Endothelial cell (in vitro differentiated cells): ENCODE data around the gene SPC24. TPM values are rescaled to one million over a fixed set of nuclear protein-coding genes. Genes with fewer than 3 reads are reported as not detected.
A peak's percentile ranks its signal among the peaks of the same experiment; 100 is the strongest.
"Not testable (repeated sequence)": the region's sequence is repeated elsewhere in the genome, so short reads cannot be mapped to it uniquely, and the experiment has no call there.

Experiments
- DNase-seq: peaks from one replicate; pipeline ENCODE4 v3.0.0; 2021; ENCODE audit warnings: low spot score
- H3K27ac Mint-ChIP-seq: one replicate; pipeline ENCODE4 v1.8.0; 2021; ENCODE audit warnings: mixed read lengths, inconsistent platforms; ENCODE audit not compliant: unreplicated experiment
- H3K27me3 Mint-ChIP-seq: one replicate; pipeline ENCODE4 v1.8.0; 2021; ENCODE audit warnings: mild to moderate bottlenecking, moderate library complexity, mixed read lengths, inconsistent platforms; ENCODE audit not compliant: unreplicated experiment
- H3K36me3 Mint-ChIP-seq: one replicate; pipeline ENCODE4 v1.8.0; 2021; ENCODE audit warnings: mild to moderate bottlenecking, low read depth, mixed read lengths, inconsistent platforms; ENCODE audit not compliant: unreplicated experiment
- H3K4me1 Mint-ChIP-seq: one replicate; pipeline ENCODE4 v1.8.0; 2021; ENCODE audit warnings: mild to moderate bottlenecking, mixed read lengths, inconsistent platforms; ENCODE audit not compliant: unreplicated experiment
- H3K4me3 Mint-ChIP-seq: one replicate; pipeline ENCODE4 v1.8.0; 2021; ENCODE audit warnings: mild to moderate bottlenecking, mixed read lengths, inconsistent platforms; ENCODE audit not compliant: unreplicated experiment
- H3K9me3 Mint-ChIP-seq: one replicate; pipeline ENCODE4 v1.8.0; 2021; ENCODE audit warnings: mixed read lengths, inconsistent platforms; ENCODE audit not compliant: unreplicated experiment
- total RNA-seq: library from RNA; stranded (reverse); fragmentation: NEBNext Ultra II Directional; extraction: Animal tissue kit (Norgen Biotek cat#: 25700); gene quantifications from one replicate; pipeline ENCODE4 v1.2.1, GENCODE V29; 2021; ENCODE audit not compliant: unreplicated experiment
- TF ChIP-seq, protein P1 (sequence below): fragments of 200-600 bp; sonication (generic); IDR thresholded peaks from one replicate; pipeline ENCODE4 v1.5.0; 2021; ENCODE audit warnings: antibody characterized with exemption; ENCODE audit not compliant: unreplicated experiment

Gene SPC24
- total RNA-seq, 1 donor from 2014 or later = 17.0 TPM

- Mint-ChIP-seq H3K27ac (no peak overlapping the region), H3K27me3 (peaks cover 3% of the 10 kb centered on the region), H3K9me3 (no peaks in the 10 kb centered on the region), H3K36me3 (peaks cover 42% of the 10 kb centered on the region), H3K4me3 (no peak overlapping the region), H3K4me1 (peaks cover 13% of the 10 kb centered on the region)
- TF ChIP-seq, protein P1, sequence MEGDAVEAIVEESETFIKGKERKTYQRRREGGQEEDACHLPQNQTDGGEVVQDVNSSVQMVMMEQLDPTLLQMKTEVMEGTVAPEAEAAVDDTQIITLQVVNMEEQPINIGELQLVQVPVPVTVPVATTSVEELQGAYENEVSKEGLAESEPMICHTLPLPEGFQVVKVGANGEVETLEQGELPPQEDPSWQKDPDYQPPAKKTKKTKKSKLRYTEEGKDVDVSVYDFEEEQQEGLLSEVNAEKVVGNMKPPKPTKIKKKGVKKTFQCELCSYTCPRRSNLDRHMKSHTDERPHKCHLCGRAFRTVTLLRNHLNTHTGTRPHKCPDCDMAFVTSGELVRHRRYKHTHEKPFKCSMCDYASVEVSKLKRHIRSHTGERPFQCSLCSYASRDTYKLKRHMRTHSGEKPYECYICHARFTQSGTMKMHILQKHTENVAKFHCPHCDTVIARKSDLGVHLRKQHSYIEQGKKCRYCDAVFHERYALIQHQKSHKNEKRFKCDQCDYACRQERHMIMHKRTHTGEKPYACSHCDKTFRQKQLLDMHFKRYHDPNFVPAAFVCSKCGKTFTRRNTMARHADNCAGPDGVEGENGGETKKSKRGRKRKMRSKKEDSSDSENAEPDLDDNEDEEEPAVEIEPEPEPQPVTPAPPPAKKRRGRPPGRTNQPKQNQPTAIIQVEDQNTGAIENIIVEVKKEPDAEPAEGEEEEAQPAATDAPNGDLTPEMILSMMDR = no peak
- no peak for DNase-seq
Observed at GRCh38 chr19:11101057-11101456, 54.5 kb downstream of the SPC24 start.

GRCh38 chr19:11100049-11100448 lies 55.5 kb downstream of the SPC24 start:
- H3K9me3 Mint-ChIP-seq = no peaks in the 10 kb centered on the region
- peaks cover 46% of the 10 kb centered on the region for H3K36me3 Mint-ChIP-seq
- no peak for DNase-seq
- no peaks in the 10 kb centered on the region for H3K27me3 Mint-ChIP-seq
- TF ChIP-seq, protein P1 = no peak
- peaks cover 19% of the 10 kb centered on the region for H3K4me1 Mint-ChIP-seq
- H3K27ac Mint-ChIP-seq = peak overlapping the region; percentile 89
- peak overlapping the region; percentile 6 for H3K4me3 Mint-ChIP-seq

GRCh38 chr19:11098861-11099260 lies 56.7 kb downstream of the SPC24 start:
- Mint-ChIP-seq H3K27me3 (peaks cover 4% of the 10 kb centered on the region), H3K27ac (peak overlapping the region; percentile 62), H3K9me3 (no peaks in the 10 kb centered on the region), H3K4me1 (peaks cover 28% of the 10 kb centered on the region), H3K4me3 (peak overlapping the region; percentile 10), H3K36me3 (peaks cover 48% of the 10 kb centered on the region)
- no peak for DNase-seq
- TF ChIP-seq, protein P1 = no peak

- Mint-ChIP-seq H3K4me3 (no peak overlapping the region), H3K4me1 (peaks cover 33% of the 10 kb centered on the region), H3K36me3 (peaks cover 45% of the 10 kb centered on the region), H3K27me3 (peaks cover 5% of the 10 kb centered on the region), H3K27ac (no peak overlapping the region), H3K9me3 (no peaks in the 10 kb centered on the region)
- TF ChIP-seq, protein P1 = no peak
- DNase-seq = no peak
Observed at GRCh38 chr19:11098327-11098726, 57.3 kb downstream of the SPC24 start.

- peaks cover 40% of the 10 kb centered on the region for H3K36me3 Mint-ChIP-seq
- peaks cover 40% of the 10 kb centered on the region for H3K4me1 Mint-ChIP-seq
- not testable (repeated sequence) for H3K27ac Mint-ChIP-seq, H3K9me3 Mint-ChIP-seq, H3K4me3 Mint-ChIP-seq, H3K27me3 Mint-ChIP-seq, DNase-seq
Observed at GRCh38 chr19:11097367-11097766, 58.2 kb downstream of the SPC24 start.
